GM18870 (cell line): ENCODE data around the gene ITPKC.

Experiments
- ATAC-seq: cut with Tn5 transposase; IDR thresholded peaks from one replicate; pipeline ENCODE4 v1.9.1; 2021; ENCODE audit warnings: moderate library complexity; ENCODE audit not compliant: unreplicated experiment

The ITPKC gene

GRCh38 chr19:40739030-40739839, 22.3 kb downstream of the ITPKC start:
- ATAC-seq: no peak

- no peak for ATAC-seq
These were observed 23.2 kb downstream of the ITPKC start for GRCh38 chr19:40739871-40740703.

DNA sequence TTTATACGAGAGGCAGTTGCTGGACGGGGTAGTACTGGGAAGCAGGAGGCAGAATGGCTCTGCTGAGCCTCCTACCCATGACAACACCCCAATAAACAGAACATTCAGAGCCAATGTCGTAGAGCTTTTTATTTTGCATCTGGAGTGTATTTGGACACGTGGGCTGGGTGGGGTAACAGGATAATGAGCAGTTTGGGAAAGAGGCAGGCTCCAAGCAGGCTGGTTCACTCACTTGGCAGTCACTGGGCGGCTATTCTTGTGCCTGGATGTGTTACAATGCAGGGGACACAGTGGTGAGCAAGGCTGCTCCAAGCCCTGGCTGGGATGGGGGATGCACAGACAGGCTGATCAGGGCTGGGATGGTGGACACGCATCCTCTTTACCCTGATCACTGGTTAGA, 23.8 kb downstream of the ITPKC start:
- ATAC-seq: no peak

- ATAC-seq: no peak
These were observed 24.8 kb downstream of the ITPKC start for GRCh38 chr19:40741527-40742390.

DNA sequence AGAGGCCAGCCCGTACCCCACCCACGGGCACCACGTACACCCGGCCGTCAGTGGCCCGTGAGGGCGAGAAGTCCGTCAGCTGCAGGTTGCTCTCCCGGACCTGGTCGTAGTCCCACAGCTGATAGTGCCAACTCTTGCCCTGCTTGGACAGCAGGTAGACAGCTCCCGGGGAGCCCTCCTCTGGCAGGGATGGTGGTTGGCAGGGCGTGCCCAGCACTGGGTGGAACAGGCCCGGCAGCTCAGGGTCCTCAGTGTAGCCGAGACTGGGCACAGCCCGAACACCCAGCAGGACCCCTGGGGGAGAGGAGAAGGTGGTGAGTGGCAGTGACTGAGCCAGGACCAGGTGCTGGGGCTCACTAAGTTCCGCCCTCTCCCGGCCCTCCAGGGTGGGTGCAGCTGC, 25.6 kb downstream of the ITPKC start:
- ATAC-seq: no peak

GRCh38 chr19:40742886-40743285, 26.0 kb downstream of the ITPKC start:
- ATAC-seq: no peak

DNA sequence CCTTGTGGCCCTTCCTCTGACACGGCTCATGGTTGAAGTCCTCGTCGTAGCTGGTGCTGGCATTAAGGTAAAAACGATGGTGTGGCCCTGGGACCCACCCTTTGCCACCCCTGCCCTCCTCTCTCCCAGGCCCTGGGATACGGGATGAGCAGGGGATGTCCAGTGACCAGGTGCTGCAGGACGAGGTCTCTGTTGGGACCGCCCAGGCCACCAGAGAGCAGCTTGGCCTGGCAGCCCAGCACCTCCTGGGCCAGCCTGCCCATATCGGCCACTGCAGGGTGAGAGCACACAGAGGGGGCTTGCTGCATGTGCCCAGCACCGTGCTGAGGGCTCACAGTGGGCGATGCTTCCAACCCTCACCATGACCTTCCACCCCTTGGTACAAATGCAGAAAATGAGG, 27.0 kb downstream of the ITPKC start:
- no peak for ATAC-seq

DNA sequence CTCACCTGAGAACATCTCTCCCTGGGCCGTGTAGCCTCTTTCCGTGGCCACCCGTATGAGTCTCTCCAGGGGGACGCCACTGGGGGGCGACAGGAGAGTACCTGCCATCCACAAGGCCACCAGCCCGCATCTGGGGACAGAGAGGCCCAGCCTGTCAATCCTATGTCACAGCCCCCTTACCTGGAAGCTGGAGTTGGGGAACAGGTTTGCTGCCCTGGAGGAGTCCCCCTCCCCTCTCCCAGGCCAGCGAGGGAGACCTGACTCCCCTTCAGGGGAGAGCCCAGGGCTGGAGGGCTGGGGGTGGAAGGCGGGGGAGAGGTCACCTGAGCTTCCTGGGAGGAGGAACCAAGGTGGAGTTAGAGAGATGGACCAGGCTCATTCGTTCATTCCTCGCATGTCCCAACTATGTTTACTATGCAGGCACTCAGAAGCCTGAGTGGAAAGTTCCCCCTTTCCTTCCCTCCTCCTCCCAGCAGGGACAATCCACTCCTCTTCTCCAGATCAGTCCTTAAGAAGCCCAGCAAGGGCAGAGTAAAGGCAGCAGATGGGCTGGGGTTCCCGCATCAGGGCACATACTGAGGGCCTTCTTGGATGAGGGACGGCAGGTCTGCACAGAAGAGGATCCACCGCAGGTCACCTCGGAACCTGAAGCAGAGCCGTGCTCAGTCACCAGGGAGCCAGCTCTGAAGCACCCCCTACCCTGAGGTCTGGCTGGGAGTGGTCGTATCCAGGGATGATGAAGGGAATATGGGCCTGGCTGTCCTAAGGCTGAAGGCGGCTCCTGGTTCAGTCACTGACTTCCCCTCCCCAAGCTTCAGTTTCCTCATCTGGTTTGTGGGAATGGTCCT, 27.9 kb downstream of the ITPKC start:
- ATAC-seq: no peak

- ATAC-seq: no peak
These were observed 28.5 kb downstream of the ITPKC start for GRCh38 chr19:40745402-40745780.

DNA sequence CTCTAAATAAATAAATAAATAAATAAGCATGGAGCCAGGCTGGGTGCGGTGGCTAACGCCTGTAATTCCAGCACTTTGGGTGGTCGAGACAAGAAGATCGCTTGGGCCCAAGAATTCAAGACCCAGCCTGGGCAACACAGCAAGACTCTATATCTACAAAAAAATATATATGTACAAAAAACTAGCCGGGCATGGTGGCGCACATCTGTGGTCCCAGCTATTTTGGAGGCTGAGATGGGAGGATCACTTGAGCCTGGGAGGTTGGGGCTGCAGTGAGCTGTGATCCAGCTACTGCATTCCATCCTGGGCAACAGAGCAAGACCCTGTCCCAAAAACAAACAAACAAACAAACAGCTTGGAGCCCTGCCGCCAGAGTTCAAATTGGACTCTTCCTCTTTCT, 30.6 kb downstream of the ITPKC start:
- ATAC-seq: no peak

GRCh38 chr19:40750058-40750873, 33.4 kb downstream of the ITPKC start, which contains the start of gene ACTMAP:
Gene ACTMAP (minus strand): TSS chr19:40750477. CDS start chr19:40749803, 674 bp downstream.
- peak; percentile 83 for ATAC-seq

GRCh38 chr19:40750874-40751537, 34.1 kb downstream of the ITPKC start, which contains the start of gene SNRPA:
Gene SNRPA (plus strand): TSS chr19:40751203. CDS start chr19:40751409, 206 bp downstream.
- ATAC-seq: peak; percentile 67

- no peak for ATAC-seq
These were observed 35.4 kb downstream of the ITPKC start for GRCh38 chr19:40752257-40752781.

DNA sequence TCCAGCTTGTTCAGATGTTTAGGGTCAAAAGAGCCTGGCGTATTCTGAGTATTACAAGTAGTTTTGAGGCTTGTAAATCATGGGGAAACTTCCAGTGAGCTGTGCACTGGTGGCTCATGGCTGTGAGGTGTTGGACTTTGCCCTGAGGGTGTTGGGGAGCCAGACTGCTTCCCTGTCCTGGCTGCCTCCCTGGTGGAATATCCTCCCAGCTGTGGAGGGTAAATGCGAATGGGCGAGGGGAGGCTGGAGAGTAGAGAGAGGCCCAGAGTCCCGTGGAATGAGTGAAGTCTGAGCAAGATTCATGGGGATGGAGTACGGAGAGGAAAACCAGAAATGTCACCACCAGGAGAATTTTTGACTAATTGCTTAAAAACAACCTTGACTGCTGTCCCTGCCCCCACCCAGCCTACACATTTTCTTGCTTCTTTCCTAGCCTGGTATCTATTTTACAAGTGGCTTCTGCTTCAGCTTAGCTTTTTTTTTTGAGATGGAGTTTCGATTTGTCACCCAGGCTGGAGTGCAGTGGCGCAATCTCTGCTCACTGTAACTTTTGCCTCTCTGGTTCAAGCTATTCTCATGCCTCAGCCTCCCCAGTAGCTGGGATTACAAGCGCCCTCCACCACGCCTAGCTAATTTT, 37.8 kb downstream of the ITPKC start:
- no peak for ATAC-seq

GRCh38 chr19:40755248-40755624, 38.3 kb downstream of the ITPKC start:
- ATAC-seq: no peak

GRCh38 chr19:40755791-40756190, 38.9 kb downstream of the ITPKC start:
- ATAC-seq: no peak

GRCh38 chr19:40756502-40757110, 39.7 kb downstream of the ITPKC start:
- ATAC-seq: no peak

GRCh38 chr19:40758491-40758890, 41.6 kb downstream of the ITPKC start:
- no peak for ATAC-seq
